DND-41 (cell line): ENCODE results near the gene HECTD4.

Source experiments
- EZH2 ChIP-seq: IDR thresholded peaks from 3 replicates; pipeline ENCODE4 v1.6.1; 2012; ENCODE audit warnings: borderline replicate concordance, low read depth, mild to moderate bottlenecking, moderate library complexity, low read length, inconsistent platforms; ENCODE audit not compliant: severe bottlenecking
- TF ChIP-seq, protein P1 (sequence below): IDR thresholded peaks from 2 replicates; pipeline ENCODE4 v1.5.1; 2012; ENCODE audit warnings: borderline replicate concordance, low read length, moderate library complexity, mild to moderate bottlenecking; ENCODE audit not compliant: poor library complexity, severe bottlenecking; ENCODE audit errors: extremely low read depth

GRCh38 chr12:112122823-112123690 lies 259.2 kb downstream of the HECTD4 start:
- TF ChIP-seq, protein P1, sequence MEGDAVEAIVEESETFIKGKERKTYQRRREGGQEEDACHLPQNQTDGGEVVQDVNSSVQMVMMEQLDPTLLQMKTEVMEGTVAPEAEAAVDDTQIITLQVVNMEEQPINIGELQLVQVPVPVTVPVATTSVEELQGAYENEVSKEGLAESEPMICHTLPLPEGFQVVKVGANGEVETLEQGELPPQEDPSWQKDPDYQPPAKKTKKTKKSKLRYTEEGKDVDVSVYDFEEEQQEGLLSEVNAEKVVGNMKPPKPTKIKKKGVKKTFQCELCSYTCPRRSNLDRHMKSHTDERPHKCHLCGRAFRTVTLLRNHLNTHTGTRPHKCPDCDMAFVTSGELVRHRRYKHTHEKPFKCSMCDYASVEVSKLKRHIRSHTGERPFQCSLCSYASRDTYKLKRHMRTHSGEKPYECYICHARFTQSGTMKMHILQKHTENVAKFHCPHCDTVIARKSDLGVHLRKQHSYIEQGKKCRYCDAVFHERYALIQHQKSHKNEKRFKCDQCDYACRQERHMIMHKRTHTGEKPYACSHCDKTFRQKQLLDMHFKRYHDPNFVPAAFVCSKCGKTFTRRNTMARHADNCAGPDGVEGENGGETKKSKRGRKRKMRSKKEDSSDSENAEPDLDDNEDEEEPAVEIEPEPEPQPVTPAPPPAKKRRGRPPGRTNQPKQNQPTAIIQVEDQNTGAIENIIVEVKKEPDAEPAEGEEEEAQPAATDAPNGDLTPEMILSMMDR = no peak
- no peak for TF ChIP-seq EZH2
